Osteocyte (in vitro differentiated cells): ENCODE results near the gene AHCYL1. TPM values are rescaled to one million over a fixed set of nuclear protein-coding genes. Genes with fewer than 3 reads are reported as not detected.

Source experiments
- DNase-seq: peaks from one replicate; pipeline ENCODE4 v3.0.0; 2021; ENCODE audit warnings: mixed read lengths; ENCODE audit not compliant: unreplicated experiment; ENCODE audit errors: extremely low spot score
- H3K27ac Mint-ChIP-seq: one replicate; pipeline ENCODE4 v1.8.0; 2021; ENCODE audit warnings: mild to moderate bottlenecking, mixed read lengths; ENCODE audit not compliant: unreplicated experiment
- H3K27me3 Mint-ChIP-seq: one replicate; pipeline ENCODE4 v1.8.0; 2021; ENCODE audit warnings: mixed read lengths; ENCODE audit not compliant: unreplicated experiment
- H3K36me3 Mint-ChIP-seq: one replicate; pipeline ENCODE4 v1.8.0; 2021; ENCODE audit warnings: mixed read lengths; ENCODE audit not compliant: unreplicated experiment
- H3K4me1 Mint-ChIP-seq: one replicate; pipeline ENCODE4 v1.8.0; 2021; ENCODE audit warnings: mixed read lengths; ENCODE audit not compliant: unreplicated experiment
- H3K4me3 Mint-ChIP-seq: one replicate; pipeline ENCODE4 v1.8.0; 2021; ENCODE audit warnings: mild to moderate bottlenecking, moderate library complexity, mixed read lengths; ENCODE audit not compliant: unreplicated experiment
- H3K9me3 Mint-ChIP-seq: one replicate; pipeline ENCODE4 v1.8.0; 2021; ENCODE audit warnings: mixed read lengths; ENCODE audit not compliant: unreplicated experiment
- CTCF ChIP-seq: fragments of 200-600 bp; sonication (generic); IDR thresholded peaks from 2 replicates; pipeline ENCODE4 v1.5.0; 2021; ENCODE audit warnings: antibody characterized with exemption, mild to moderate bottlenecking, moderate library complexity
- total RNA-seq: library from RNA; stranded (reverse); gene quantifications from 2 replicates; pipeline ENCODE4 v1.2.1, GENCODE V29; 2021

Gene AHCYL1
- total RNA-seq, 1 donor from 2014 or later = 79.3 TPM

DNA sequence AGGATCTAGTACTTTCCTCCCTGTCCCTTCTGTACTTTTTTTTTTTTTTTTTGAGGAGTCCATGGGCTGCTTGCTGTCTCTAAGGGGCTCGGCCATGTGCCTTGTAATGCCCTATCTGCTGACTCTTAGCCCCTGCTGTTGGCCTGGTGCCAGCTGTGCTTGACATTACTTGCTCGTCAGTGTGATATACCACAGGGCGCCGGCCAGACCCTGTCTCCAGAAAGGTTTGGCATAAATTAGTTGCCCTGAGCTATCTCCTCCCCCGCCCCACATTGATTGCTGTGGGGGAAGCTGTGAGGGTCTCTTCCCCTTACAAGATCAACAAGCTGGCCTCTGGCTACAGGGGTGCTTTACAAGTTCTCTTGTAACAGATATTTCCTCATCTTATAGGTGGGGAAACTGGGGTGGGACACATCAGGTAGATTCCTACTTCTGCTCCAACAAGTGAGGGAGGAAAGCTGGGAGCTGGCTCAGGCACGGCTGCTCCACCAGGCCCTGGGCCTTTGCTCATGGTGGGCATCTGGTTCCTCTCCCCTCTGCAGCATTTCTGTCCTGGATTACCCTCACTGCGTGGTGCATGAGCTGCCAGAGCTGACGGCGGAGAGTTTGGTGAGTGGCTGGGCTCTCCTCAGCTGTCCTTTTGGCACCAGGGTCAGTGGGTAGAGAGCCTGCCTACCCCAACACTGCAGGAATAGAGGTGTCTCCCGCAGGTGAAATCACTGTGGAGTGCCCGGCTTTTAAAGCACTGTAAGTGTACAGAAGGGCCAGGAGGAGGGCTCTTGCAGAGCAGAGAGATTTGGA is 65.4 kb downstream of the AHCYL1 start:
- no peak overlapping the region for H3K4me3 Mint-ChIP-seq
- H3K27ac Mint-ChIP-seq = no peak overlapping the region
- DNase-seq = no peak
- H3K4me1 Mint-ChIP-seq = peaks cover 2% of the 10 kb centered on the region
- H3K27me3 Mint-ChIP-seq = no peaks in the 10 kb centered on the region
- H3K9me3 Mint-ChIP-seq = no peaks in the 10 kb centered on the region
- peaks cover 55% of the 10 kb centered on the region for H3K36me3 Mint-ChIP-seq
- no peak for TF ChIP-seq CTCF

- Mint-ChIP-seq H3K9me3 (no peaks in the 10 kb centered on the region), H3K27ac (no peak overlapping the region), H3K4me3 (no peak overlapping the region), H3K4me1 (peaks cover 9% of the 10 kb centered on the region), H3K27me3 (no peaks in the 10 kb centered on the region), H3K36me3 (peaks cover 55% of the 10 kb centered on the region)
- no peak for DNase-seq
- TF ChIP-seq CTCF = no peak
These were observed 66.2 kb downstream of the AHCYL1 start for GRCh38 chr1:110050602-110051261.

DNA sequence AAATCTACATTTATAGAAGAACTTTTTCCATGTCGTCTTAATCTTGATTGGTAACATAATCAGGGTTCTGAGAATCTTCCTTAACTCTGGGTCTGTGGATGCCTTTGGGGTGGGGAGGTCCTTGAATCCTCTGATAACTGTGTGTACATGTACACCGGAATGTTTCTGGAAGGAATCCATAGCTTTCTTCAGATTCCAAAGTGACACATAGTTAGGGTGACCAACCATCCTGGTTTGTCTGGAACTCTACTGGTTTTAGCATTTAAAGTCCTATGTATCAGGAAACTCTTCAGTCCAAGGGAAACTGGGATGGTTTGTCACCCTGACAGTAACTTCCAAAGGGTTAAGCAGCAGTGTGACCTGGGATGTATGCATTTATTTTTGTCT is 66.7 kb downstream of the AHCYL1 start:
- Mint-ChIP-seq H3K27me3 (no peaks in the 10 kb centered on the region), H3K4me1 (peaks cover 11% of the 10 kb centered on the region), H3K4me3 (no peak overlapping the region), H3K9me3 (no peaks in the 10 kb centered on the region), H3K27ac (no peak overlapping the region), H3K36me3 (peaks cover 54% of the 10 kb centered on the region)
- no peak for TF ChIP-seq CTCF
- no peak for DNase-seq

GRCh38 chr1:110053552-110054428 is 69.2 kb downstream of the AHCYL1 start:
- Mint-ChIP-seq H3K36me3 (peaks cover 49% of the 10 kb centered on the region), H3K27ac (no peak overlapping the region), H3K27me3 (no peaks in the 10 kb centered on the region), H3K4me3 (no peak overlapping the region), H3K4me1 (peaks cover 11% of the 10 kb centered on the region), H3K9me3 (no peaks in the 10 kb centered on the region)
- no peak for DNase-seq
- TF ChIP-seq CTCF = peak; percentile 94
